Kidney capillary endothelial cell (primary cell): ENCODE data around the gene GFPT1.
"Not testable (repeated sequence)": the region's sequence is repeated elsewhere in the genome, so short reads cannot be mapped to it uniquely, and the experiment has no call there.

Source experiments
- DNase-seq: peaks from one replicate; pipeline ENCODE4 v3.0.0-alpha.2; 2018; ENCODE audit warnings: low spot score

The GFPT1 gene

DNA sequence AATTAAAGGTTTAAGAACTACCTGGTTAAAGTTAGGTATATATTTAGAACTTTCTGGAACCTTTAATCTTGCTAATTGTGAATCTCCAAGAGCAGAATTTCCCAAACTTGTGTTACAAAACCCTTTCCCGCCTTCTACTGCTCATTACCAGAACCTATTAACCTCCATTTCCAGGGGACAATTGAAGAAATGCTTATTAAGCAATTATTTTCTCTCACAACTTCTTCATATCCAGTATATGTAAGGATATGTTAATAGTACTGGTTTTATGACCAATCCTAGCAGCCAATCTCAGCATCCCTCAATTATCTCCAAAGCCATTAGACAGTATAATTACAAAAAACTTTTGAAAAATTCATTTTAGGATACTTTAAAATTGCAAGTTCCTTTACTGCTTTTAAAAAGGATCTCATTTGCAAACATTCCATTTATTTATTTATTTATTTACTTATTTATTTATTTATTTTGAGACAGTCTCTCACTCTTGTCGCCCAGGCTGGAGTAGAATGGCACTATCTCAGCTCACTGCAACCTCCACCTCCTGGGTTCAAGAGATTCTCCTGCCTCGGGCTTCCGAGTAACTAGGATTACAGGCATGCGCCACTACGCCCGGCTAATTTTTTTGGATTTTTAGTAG lies 3.7 kb downstream of the GFPT1 start:
- no peak for DNase-seq

DNA sequence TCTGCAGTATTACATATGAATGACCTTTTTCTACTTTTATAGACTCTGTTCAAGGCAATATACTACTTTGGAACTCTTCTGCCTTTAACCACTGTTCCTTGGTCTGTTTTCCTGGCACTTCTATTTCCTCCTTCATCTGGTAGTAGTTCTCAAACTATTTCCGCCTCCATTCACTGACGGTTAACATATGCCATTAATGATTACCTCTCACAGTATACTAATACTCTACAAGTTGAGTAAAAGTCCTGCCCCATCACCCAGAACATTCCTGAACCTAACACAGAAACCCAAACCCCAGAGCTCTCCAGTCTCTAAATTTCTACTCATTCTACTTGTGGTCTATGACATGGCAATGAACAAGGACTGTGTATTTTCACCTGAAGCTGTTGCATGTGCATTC lies 4.5 kb downstream of the GFPT1 start:
- DNase-seq, result no peak

DNA sequence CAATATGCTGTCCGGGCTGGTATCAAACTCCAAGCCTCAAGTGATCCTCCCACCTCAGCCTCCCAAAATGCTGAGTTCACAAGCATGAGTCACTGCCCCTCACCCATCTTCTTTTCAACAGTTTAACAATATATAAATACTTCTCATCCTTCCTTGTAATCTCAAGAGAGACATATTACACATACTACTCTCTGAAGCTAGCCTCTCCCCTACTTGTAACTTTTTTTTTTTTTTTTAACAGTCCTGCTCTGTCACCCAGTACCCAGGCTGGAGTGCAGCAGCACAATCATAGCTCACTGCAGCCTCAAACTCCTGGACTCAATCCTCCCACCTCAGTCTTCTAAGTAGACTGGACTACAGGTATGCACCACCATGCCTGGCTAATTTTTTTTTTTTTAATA lies 5.7 kb downstream of the GFPT1 start:
- DNase-seq, result no peak

DNA sequence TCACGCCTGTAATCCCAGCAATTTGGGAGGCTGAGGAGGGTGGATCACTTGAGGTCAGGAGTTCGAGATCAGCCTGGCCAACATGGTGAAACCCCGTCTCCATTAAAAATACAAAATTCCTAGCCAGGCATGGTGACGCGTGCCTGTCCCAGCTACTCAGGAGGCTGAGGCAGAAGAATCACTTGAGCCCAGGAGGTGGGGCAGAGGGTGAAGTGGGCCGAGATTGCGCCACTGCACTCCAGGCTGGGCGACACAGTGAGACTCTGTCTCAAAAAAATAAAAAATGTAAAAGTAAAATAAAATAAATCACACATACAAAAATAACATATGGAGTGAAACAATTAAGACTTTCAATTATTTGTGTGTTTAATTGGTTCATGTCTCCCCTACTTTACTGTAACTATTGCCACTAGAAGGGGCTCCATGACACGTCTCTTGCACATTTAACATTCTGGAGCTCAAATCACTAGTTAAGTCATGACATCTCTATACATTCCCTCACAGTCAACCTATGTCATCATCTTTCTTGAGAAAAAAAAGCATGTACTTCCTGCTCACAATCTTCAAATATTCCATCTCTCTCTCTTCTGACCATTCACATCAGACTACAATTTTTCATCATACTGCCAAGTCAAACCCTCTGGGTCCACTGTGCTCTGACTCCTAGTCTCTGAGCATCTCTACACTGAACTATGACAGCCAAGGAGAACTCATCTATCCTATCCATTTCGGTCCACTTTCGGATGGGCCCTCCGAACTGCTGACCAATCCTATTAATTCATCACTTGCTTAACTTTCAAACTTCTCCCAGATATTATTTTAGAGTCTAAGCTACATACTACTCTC lies 6.7 kb downstream of the GFPT1 start:
- DNase-seq, result no peak

DNA sequence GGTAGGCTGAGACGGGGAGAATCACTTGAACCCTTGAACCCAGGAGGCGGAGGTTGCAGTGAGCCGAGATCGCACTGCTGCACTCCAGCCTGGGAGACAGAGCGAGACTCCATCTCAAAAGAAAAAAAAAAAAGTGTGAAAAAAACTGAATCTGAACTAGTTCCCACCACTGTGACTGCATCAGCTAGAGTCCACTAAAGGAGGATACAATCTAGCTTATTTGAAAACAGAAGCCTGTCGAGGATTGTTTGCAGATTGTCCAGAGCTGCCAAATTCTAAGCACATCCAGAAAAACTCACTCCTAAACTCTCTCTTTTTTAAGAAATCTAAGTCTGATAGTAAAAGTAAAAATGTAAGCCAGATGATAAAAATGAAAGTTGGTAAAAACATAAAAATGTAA lies 10.6 kb downstream of the GFPT1 start:
- DNase-seq, result no peak

DNA sequence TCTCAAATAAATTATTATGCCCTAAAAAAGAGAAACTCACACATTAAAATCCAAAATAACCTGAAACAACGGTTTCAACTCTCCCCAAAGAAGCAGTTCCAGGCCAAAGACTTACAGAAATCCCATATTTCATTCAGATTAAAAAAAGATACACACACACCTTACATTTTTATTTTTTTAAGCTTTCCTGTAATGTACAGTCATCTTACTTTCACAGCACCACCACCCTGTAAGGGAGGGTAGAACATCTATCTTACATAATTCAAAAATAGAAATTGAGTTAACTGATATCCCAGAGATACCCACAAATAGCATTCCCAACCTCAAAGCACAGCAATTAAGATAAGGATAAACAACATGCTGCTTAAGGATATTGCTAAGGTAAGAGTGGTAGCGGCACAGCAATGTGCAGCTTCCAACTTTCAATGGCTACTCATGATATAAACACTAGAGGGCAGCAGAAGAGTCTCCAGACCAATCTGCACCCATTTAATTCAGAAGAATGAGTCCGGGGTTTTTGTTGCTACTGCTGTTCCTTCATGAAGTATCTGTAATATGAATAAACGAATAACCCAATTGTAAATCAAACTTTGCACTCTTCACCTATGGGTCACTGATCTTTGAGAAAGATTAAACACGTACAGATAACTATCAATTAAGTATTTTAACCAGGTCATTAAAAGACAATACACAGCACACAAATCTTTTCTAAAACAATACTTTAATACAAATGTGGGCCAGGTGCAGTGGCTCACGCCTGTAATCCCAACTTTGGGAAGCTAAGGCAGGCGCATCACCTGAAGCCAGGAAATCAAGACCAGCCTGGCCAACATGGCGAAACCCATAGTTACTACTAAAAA lies 11.3 kb downstream of the GFPT1 start:
- DNase-seq, result peak; percentile 58

DNA sequence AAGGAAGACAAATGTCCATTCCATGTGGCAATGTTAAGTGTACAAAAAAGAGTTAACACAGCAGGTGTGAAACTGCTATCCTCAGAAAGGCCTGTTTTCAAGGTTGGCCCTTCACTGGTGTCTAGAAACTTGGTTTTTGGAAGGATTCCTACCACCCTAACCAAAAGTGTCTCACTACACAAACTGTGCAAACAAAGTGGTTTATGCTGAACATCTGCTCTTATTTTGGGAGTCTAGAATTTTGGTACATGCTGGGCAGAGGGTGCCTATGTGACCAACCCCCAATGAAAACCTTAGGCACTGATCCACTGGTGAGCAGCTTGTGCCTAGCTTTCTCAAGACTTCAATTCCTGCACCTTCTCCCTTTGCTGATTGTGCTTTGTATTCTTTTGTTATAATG lies 14.3 kb downstream of the GFPT1 start:
- DNase-seq, result no peak

DNA sequence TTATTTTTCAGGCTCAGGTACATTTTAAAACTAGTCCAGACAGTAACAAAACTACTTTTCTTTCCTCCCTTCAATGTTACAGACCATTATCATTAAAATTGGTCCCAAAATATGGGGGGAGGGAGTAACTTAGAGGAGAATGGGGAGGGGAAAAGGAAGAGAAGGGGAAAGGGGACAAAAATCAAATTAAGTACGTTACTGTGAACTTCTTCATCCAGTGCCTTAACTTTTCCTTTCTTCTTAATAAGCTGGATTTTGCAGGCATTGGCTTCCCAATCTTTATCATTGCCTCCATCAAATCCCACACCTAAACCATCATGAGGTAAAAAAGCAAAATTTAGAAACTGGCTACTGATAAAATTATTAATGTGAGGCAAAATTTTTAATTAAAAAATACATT lies 17.2 kb downstream of the GFPT1 start:
- DNase-seq, result no peak

DNA sequence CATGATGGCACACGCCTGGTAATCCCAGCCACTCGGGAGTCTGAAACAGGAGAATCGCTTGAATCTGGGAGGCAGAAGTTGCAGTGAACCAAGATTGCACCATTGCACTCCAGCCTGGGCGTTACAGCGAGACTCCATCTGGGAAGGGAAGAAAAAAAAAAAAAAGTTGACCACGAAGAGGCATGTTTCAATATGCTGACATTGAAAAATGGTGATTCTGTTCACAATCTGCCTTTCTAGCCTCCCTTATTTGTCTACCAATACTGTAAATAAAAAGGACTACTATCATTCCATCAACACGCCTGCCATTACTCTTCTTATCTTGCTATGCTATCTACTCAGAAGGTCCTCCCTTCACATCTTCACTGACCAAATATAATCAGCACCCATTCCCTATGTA lies 18.4 kb downstream of the GFPT1 start:
- no peak for DNase-seq

DNA sequence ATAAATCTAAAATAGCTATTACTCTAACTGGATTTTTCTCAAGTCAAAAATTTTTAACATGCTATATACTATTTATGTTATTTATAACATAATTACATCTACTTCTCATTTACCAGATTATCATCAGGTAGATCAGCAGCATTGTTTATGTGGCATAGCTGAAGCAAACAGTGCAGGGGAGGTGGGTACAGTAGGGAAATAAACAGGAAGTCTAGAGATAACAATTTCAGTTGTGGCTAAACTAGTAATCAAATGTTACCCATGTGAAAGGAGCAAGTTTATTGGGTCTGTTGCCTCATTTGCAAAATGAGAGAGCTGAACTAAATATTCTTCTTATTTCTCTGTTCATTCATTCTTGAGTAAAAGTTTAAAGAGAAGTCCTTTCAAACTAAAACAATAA lies 27.7 kb downstream of the GFPT1 start:
- DNase-seq, result no peak

DNA sequence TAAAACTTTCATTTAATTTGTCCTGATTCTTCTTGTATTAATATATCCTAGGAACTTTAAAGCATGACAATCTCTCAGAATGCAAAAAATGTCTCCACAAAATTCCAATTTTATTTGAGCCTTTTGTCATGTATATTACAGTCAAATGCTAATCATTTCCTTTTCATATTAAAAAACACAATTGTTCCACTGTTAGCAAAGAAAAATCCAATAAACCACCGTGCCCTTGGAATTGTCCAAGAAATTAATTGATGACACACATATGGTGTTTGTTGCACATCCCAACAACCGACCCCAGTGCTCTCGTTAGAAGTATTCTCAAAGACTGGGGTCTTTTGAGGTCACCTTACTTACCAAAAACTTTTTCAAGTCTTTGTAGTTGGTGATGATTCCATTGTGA lies 28.1 kb downstream of the GFPT1 start:
- DNase-seq, result no peak

DNA sequence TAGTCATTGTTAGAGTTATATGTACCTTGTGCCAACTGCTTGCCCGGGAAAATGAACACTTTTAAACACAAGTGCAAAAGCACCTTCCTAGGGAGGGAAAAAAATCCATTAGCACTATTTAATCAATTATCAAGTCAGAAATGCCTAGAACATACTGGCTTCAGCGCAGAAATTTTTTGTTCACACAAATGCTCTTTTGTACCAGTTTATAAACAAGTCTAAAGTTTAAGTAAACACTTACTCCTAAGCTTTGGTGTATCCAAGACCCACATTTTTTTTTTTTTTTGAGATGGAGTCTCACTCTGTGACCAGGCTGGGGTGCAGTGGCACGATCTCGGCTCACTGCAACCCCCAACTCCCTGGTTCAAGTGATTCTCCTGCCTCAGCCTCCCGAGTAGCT lies 30.6 kb downstream of the GFPT1 start:
- no peak for DNase-seq

DNA sequence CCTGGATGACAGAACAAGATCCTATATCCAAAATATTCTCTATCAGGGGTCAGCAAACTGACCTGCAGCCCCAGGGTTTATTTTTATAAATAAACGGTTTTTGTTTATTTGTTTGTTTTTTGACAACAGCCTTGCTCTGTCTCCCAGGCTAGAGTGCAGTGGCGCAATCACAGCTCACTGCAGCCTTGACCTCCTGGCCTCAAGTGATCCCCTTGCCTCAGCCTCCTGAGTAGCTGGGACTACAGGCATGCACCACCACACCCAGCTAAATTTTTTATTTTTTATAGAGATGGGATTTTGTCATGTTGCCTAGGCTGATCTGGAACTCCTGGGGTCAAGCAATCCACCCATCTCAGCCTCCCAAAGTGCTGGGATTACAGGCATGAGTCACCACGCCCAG lies 32.1 kb downstream of the GFPT1 start:
- DNase-seq, result not testable (repeated sequence)

DNA sequence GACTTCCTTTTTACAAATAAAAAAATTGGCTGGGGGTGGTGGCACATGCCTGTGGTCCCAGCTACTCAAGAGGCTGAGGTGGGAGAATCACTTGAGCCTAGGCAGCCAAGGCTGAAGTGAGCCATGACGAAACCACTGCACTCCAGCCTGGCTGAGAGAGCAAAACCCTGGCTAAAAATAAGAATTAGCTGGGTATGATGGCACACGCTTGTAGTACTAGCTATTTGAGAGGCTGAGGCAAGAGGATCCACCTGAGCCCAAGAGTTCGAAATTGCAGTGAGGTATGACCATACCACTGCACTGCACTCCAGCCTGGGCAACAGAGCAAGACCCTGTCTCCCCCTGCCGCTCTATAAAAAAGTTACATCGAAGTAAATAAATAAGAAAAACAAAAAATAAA lies 33.7 kb downstream of the GFPT1 start:
- no peak for DNase-seq

DNA sequence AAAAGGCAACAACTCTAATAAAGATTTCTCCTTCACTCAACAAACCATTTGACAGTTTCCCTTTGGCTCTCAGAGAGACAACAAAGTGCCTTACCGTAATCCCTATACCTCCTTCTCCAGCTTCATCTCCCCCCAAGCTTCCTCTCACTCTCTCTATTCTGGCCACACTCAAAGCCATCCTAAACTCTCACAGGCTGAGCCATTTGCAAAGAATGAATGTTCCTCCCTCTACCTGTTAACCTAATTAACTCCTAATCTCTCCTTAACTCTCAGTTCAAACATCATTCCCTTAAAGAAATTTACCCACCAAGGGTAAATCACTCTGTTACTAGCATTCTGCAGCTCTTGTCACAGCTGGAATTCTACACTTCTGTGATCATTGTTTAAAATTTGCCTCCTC lies 38.2 kb downstream of the GFPT1 start:
- no peak for DNase-seq

DNA sequence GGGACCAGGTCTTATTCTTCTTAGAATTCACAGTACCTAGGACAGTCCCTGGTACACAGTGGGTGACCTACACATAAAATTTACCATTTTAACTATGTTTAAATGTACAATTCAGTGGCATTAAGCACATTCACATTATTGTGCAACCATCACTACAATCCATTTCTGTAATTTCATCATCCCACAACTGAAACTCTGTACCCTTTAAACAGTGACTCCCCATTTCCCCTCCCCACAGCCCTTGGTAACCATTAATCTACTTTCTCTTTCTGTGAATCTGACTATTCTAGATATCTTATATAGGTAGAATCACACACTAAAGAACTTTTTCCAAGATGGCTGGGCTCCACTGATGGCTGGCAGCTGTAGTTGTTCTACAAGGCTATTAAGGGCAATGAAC lies 41.6 kb downstream of the GFPT1 start:
- no peak for DNase-seq

DNA sequence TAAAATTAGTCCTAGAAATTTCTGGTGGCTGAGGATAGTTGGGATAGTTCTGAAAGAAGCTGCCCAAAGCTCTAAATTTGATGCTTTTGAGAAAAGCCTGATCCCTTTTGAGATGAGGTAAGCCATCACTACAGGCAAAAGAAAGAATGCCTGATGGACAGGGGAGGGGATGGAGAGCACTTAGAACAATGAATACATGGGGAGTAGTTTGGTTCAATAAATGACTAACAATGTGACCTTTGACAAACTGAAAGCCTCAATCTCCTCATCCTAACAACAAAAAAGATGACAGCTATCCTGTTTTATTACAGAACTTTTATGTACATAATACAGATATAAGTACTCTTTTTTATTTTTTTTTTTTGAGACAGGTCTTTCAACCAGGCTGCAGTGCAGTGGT lies 42.7 kb downstream of the GFPT1 start:
- DNase-seq, result no peak

DNA sequence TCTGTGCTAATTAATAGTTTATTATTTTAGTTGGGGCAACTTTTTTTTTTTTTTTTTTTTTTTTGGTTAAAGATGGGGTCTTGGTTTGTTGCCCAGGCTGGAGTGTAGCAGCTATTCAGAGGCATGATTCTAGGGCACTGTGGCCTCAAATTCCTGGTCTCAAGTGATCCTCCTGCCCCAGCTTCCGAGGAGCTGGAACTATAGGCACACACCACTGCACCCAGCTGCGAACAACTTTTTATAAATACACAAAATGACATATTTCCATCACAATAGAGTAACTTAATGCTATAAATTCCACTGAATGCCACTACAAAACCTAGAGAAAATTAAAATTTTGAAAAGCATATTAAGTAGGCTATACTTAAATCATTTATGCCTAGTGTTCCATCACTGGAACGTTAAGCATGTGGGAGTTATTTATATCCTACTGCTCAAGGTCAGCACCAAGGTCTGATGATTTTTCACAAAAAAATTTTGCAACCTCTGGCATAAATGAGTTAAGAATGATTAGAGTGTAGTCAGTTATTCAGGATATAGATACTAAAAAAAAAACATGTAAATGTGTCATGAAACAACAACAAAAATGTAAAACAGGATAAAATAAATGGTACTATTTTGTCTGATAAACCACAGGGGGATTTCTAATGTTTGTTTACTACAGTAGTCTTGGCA lies 46.8 kb downstream of the GFPT1 start:
- DNase-seq, result no peak

DNA sequence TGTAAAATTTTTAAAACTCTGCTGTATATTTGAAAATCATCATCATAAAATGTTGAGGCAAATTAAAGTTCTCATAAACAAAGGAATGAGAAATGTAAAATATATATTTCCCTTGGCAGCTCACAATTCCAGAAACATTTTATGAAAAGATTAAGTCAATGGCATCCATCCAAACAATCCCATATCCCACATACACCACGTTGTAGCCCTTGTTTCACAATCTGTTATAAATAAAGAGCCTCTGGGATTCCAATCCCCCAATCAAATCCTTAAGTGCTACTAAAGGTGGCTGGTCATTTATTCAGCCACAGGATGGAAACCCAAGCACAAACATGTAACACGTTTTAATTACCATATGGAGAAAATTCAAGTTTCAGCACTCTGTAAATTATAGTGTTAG lies 51.7 kb downstream of the GFPT1 start:
- DNase-seq, result no peak

DNA sequence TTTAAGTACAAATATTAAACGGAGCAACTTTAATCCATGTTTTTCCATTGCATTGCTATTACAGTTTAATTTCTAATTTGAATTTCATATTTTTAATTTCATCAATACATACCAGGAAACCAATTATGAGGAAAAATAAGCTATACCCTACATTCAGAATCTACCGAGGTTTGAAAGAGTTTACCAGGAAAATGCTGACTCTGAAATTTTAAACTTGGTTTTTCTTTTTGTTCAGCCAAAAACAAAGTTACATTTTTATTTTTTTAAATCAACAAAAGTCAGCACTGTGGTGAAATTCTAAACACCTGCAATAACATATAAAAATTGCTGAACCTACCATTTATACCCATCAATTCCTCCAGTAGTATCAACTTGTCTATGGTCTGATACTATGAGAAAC lies 53.7 kb downstream of the GFPT1 start:
- no peak for DNase-seq

DNA sequence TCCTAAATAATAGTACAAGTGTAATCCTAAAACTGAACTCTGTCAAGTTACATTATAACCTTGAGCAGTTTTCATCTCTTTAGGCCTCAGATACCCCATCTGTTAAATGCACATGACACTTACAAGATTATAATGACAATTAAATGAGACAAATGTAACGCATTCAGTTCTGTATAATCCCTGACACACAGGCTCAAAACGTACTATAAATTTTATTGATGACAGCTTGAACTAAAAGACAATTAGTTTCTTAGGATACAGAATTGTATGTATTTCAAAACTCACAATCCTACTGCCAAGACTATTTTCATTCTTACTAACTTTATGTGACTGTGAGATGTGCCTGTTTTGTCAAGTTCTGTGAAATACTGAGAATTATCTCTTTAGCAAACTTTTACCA lies 56.2 kb downstream of the GFPT1 start:
- DNase-seq, result no peak

DNA sequence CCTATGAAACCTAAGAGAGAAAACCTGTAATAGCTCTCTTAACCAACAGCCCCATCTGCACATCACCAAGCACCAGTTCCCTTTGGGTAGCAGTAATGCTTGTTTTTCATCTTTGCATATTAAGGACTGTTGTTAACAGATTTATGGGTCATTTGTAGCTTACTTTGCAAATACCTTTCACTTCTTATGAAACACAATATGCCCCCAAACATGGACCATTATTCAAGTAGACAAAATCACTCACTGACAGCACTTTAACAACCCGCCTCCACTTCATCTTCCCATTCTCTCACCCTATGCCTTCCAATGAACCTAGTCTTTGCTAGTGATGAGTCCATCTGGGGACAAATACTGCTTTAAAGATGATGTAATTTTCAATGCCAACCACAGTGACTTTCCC lies 64.4 kb downstream of the GFPT1 start:
- DNase-seq, result no peak
